ENCODE data around the gene PPP1R15A.

GRCh38 chr19:48845384-48845783 is 26.8 kb upstream of the PPP1R15A start:
- TF ChIP-seq, protein P1, sequence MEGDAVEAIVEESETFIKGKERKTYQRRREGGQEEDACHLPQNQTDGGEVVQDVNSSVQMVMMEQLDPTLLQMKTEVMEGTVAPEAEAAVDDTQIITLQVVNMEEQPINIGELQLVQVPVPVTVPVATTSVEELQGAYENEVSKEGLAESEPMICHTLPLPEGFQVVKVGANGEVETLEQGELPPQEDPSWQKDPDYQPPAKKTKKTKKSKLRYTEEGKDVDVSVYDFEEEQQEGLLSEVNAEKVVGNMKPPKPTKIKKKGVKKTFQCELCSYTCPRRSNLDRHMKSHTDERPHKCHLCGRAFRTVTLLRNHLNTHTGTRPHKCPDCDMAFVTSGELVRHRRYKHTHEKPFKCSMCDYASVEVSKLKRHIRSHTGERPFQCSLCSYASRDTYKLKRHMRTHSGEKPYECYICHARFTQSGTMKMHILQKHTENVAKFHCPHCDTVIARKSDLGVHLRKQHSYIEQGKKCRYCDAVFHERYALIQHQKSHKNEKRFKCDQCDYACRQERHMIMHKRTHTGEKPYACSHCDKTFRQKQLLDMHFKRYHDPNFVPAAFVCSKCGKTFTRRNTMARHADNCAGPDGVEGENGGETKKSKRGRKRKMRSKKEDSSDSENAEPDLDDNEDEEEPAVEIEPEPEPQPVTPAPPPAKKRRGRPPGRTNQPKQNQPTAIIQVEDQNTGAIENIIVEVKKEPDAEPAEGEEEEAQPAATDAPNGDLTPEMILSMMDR (IDR thresholded peaks at IDR 0.05 in 4 of 5, conservative IDR thresholded peaks at IDR 0.05 in 1 of 5) = no peak
- no peak for TF ChIP-seq POLR2A (IDR thresholded peaks at IDR 0.05)

Data from gastrocnemius medialis (tissue), 4 donors.